HG02623 (cell line): ENCODE data around the gene NLGN2.
A peak's percentile ranks its signal among the peaks of the same experiment; 100 is the strongest.

ENCODE experiments used
- ATAC-seq: cut with Tn5 transposase; IDR thresholded peaks from one replicate; pipeline ENCODE4 v1.9.1; 2021; ENCODE audit warnings: moderate library complexity; ENCODE audit not compliant: unreplicated experiment

NLGN2 gene

DNA sequence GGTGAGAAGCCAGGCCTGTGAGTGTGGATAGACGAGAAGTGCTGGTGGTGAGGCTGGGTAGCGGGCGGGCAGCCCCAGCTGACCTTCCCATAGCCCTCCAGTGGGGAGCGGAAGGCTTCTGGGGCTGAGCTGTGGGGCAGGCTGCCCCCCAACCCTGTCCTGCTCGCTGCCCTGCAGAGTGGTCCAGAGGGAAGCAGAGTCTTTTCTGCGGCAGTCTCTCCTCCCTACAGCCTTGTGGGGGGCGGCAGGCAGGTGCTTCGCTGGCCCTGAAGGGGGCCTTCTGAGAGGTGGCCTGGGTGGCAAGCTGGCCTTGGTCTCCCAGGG is 3.7 kb downstream of the NLGN2 start:
- no peak for ATAC-seq

DNA sequence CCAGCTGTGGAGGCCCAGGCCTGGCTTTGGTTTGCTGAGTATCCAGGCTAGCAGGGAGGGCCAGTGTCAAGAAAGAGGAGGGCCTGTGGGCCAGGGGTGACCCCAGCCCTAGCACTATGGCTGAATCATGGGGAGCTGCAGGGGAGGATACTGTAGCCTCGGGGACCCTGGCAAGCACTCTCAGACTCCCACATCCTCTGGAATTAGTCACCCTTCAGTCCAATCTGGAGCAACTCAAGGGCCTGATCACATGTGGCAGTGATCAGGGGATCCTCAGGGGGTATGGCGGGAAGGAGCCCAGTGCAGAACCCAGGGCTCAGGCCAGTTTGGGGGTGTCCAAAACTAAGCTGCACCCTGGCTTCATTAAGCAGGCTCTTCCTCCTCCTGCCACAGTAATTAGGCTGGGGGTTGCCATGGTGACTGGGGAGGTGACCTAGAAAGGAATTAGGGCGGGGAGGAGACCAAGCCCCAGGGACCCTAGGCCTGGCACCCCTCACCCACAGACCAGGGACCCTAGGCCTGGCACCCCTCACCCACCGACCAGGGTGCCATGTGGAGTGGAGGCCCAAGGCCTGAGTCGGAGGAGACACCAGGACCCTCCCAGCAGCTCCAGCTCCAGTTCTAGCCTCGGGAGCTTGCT is 5.8 kb downstream of the NLGN2 start:
- ATAC-seq: no peak

- no peak for ATAC-seq
Measured at GRCh38 chr17:7414837-7415236, 7.2 kb downstream of the NLGN2 start.

- ATAC-seq: no peak
Measured at GRCh38 chr17:7415784-7416183, 8.1 kb downstream of the NLGN2 start.

DNA sequence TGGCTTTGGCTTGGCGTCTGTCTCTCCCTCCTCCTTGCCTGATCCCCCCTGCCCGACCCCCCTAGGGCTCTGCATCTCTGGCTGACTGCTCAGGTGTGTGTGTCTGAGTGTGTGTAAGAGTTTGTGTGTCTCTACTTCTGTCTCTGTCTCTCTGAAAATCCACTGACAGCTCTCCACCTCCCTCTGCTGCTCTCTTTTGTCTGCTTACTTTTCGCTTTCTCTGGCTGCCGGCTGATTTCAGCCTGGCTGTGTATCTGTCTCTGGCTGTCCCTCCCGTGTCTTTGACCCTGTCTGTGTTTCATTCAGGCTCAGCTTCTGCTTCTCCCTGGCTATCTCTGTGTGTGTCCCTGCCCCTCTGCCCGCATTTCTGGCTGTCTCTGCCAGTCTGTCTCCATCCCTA is 8.7 kb downstream of the NLGN2 start:
- ATAC-seq: no peak

DNA sequence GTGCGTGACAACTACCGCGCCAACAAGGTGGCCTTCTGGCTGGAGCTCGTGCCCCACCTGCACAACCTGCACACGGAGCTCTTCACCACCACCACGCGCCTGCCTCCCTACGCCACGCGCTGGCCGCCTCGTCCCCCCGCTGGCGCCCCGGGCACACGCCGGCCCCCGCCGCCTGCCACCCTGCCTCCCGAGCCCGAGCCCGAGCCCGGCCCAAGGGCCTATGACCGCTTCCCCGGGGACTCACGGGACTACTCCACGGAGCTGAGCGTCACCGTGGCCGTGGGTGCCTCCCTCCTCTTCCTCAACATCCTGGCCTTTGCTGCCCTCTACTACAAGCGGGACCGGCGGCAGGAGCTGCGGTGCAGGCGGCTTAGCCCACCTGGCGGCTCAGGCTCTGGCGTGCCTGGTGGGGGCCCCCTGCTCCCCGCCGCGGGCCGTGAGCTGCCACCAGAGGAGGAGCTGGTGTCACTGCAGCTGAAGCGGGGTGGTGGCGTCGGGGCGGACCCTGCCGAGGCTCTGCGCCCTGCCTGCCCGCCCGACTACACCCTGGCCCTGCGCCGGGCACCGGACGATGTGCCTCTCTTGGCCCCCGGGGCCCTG is 9.5 kb downstream of the NLGN2 start:
- ATAC-seq: no peak

- ATAC-seq: no peak
Measured at GRCh38 chr17:7418472-7419152, 11.0 kb downstream of the NLGN2 start.

- no peak for ATAC-seq
Measured at GRCh38 chr17:7419819-7420610, 12.4 kb downstream of the NLGN2 start, which contains the start of gene SPEM1. Gene SPEM1, plus strand, starts transcription at chr17:7420324. Its CDS starts 61 bp downstream, at chr17:7420385.

- no peak for ATAC-seq
Measured at GRCh38 chr17:7421186-7421585, 13.5 kb downstream of the NLGN2 start.

DNA sequence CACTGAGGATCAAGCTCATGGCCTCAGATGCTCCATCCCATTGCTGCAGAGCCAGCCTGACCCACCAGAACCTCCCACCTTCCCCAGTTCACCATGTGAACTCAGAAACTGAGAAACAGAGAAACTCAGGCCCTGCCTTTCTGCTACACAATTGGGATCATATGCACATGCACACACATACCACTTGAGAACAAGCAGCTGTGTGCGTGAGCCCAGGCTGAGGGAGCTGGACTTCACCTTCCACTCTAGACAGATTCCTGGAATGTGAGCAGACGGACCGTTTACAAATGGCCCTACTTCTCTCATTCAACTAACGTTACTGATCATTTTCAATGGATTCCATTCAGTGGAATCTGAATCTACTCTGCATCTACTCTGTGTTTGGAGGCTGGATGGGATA is 16.0 kb downstream of the NLGN2 start:
- no peak for ATAC-seq

GRCh38 chr17:7425316-7425715 is 17.7 kb downstream of the NLGN2 start, which contains the start of gene SPEM2:
Gene SPEM2, plus strand, starts transcription at chr17:7425616. Its CDS starts 73 bp downstream, at chr17:7425689.
- ATAC-seq: no peak

DNA sequence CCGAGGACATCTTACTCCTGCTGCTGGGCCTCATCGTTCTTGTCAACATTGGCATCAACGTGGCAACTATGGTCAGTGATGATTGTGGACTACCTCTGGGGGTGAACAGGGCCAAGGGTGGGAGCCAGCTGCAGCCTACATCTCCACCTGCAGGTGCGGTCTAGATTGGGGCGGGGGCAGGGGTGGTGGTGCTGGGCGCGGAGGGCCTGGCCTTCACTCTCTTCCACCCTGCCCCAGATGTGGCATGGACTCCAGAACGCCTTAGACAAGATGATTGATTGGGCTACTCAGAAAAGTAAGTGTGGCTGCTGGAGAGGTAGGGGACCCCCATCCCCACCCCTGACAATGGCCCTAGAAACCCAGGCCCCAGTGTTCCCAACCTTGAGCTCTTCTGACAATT is 18.1 kb downstream of the NLGN2 start:
- no peak for ATAC-seq

DNA sequence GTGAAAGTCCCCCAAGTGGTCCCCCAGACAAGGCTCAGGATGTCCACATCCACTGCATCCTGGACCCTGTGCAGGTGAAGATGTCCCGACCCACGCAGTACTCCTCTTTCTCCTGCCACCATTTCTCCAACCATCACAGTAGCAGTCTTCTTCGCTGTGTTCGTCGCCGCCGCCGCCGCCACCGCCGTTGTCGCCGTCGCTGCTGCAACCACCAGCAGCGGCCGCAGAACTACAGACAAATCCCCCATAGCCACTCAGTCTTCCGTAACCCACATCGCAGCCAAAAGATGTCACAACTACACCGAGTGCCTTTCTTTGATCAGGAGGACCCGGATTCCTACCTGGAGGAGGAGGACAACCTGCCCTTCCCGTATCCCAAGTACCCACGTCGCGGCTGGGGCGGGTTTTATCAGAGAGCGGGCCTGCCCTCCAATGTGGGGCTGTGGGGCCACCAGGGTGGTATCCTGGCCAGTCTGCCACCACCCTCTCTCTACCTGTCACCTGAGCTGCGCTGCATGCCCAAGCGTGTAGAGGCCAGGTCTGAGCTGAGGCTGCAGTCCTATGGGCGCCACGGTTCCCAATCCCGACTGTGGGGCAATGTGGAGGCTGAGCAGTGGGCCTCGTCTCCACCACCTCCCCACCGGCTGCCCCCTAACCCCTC is 18.7 kb downstream of the NLGN2 start:
- no peak for ATAC-seq

- no peak for ATAC-seq
Measured at GRCh38 chr17:7426896-7427489, 19.3 kb downstream of the NLGN2 start.

- ATAC-seq: no peak
Measured at GRCh38 chr17:7427549-7427948, 19.9 kb downstream of the NLGN2 start.

GRCh38 chr17:7428557-7428956 is 20.9 kb downstream of the NLGN2 start, which contains the start of gene SPEM3:
Gene SPEM3, plus strand, starts transcription at chr17:7428857. Its CDS starts 46 bp downstream, at chr17:7428903.
- no peak for ATAC-seq

DNA sequence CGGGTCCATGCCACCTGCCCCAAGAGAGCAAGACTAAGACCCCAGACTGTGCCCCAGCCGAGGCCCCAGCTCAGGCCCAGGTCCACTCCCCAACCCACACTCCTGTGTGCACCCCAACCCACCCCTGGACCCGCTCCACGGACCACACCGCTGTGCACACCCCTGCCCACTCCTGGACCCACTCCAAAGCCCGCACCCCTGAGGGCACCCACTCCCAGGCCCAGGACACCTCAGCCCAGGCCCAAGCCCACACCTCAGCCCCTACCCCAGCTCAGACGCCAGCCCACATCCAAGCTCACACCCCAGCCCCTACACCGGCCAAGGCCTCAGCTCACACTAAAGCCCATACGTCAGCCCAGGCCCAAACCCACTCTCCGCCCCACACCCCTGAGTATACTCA is 22.1 kb downstream of the NLGN2 start:
- no peak for ATAC-seq

GRCh38 chr17:7431231-7431630 is 23.6 kb downstream of the NLGN2 start:
- no peak for ATAC-seq

DNA sequence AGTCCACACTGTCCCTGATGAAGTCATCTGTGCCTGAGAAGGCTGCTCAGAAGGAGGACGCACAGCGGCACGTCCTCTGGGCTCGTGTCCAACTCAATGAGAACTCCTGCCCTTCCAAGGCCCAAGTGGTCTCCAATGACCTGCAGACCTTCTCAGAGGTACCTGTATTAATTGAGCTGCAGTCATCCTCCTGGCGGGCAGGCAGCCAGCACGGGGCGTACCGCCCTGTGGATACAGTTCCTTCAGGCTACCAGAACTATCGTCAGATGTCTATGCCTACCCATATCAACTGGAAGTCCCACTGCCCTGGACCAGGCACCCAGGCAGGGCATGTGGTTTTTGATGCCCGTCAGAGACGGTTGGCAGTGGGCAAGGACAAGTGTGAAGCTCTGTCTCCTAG is 24.7 kb downstream of the NLGN2 start:
- no peak for ATAC-seq

- peak; percentile 3 for ATAC-seq
Measured at GRCh38 chr17:7435676-7436555, 28.3 kb downstream of the NLGN2 start.
